Lower lobe of right lung (tissue), 2 donors: ENCODE data around the gene ATPAF2. TPM values are rescaled to one million over a fixed set of nuclear protein-coding genes. Genes with fewer than 3 reads are reported as not detected.
A peak's percentile ranks its signal among the peaks of the same experiment; 100 is the strongest.

Experiments used
- ATAC-seq, 2 donors: fragments of 200-7000 bp; cut with Tn5 transposase; one replicate each; pipeline ENCODE4 v1.9.1; 2020 to 2022; ENCODE audit warnings: mild to moderate bottlenecking in 2 of 2, moderate library complexity in 2 of 2
- DNase-seq: peaks from one replicate; pipeline ENCODE4 v3.0.0-alpha.2; 2020
- H3K27ac ChIP-seq: fragments of 200-600 bp; one replicate; pipeline ENCODE4 v1.8.0; 2022
- H3K27me3 ChIP-seq: fragments of 200-600 bp; one replicate; pipeline ENCODE4 v1.8.0; 2022; ENCODE audit warnings: low read depth
- H3K36me3 ChIP-seq: fragments of 200-600 bp; one replicate; pipeline ENCODE4 v1.8.0; 2022; ENCODE audit warnings: mild to moderate bottlenecking
- H3K4me1 ChIP-seq: fragments of 200-600 bp; one replicate; pipeline ENCODE4 v1.8.0; 2022
- H3K4me3 ChIP-seq: fragments of 200-600 bp; one replicate; pipeline ENCODE4 v1.8.0; 2022; ENCODE audit warnings: mild to moderate bottlenecking
- H3K9me3 ChIP-seq: fragments of 200-600 bp; one replicate; pipeline ENCODE4 v1.8.0; 2022
- intact Hi-C: fragments of 100-400 bp; cut with DNase I; formaldehyde crosslinking; loops from one replicate; pipeline ENCODE4 v1.11.0; 2022
- total RNA-seq: library from RNA; stranded (reverse); fragmentation: NEBNext Ultra II Directional; extraction: Animal tissue kit (Norgen Biotek cat#: 25700); gene quantifications from one replicate; pipeline ENCODE4 v1.2.1, GENCODE V29; 2021
- TF ChIP-seq, protein P1 (sequence below): fragments of 200-600 bp; IDR thresholded peaks from one replicate; pipeline ENCODE4 v1.8.0; 2022; ENCODE audit warnings: antibody characterized with exemption, mild to moderate bottlenecking
- donor health status: DM: no; HTN: yes; CAD: no; lungs with severe emphysema.

Gene ATPAF2
- total RNA-seq, 1 donor from 2014 or later, result 22.9 TPM

GRCh38 chr17:18025945-18026776, 12.8 kb downstream of the ATPAF2 start:
- TF ChIP-seq, protein P1, sequence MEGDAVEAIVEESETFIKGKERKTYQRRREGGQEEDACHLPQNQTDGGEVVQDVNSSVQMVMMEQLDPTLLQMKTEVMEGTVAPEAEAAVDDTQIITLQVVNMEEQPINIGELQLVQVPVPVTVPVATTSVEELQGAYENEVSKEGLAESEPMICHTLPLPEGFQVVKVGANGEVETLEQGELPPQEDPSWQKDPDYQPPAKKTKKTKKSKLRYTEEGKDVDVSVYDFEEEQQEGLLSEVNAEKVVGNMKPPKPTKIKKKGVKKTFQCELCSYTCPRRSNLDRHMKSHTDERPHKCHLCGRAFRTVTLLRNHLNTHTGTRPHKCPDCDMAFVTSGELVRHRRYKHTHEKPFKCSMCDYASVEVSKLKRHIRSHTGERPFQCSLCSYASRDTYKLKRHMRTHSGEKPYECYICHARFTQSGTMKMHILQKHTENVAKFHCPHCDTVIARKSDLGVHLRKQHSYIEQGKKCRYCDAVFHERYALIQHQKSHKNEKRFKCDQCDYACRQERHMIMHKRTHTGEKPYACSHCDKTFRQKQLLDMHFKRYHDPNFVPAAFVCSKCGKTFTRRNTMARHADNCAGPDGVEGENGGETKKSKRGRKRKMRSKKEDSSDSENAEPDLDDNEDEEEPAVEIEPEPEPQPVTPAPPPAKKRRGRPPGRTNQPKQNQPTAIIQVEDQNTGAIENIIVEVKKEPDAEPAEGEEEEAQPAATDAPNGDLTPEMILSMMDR, result no peak
- Histone ChIP-seq H3K4me1 (peaks cover 6% of the 10 kb centered on the region), H3K4me3 (no peak overlapping the region), H3K27ac (no peak overlapping the region), H3K9me3 (no peaks in the 10 kb centered on the region), H3K36me3 (peaks cover 35% of the 10 kb centered on the region), H3K27me3 (no peaks in the 10 kb centered on the region)
- ATAC-seq, result peak; percentile 42 to 61
- intact Hi-C loops, result no loop called here
- no peak for DNase-seq

- peaks cover 43% of the 10 kb centered on the region for H3K36me3 ChIP-seq
- no peaks in the 10 kb centered on the region for H3K27me3 ChIP-seq
- intact Hi-C loops, result no loop called here
- H3K4me1 ChIP-seq, result peaks cover 6% of the 10 kb centered on the region
- DNase-seq (no peak), ATAC-seq (peak in 1 of 2 donors; percentile 33)
- H3K4me3 ChIP-seq, result no peak overlapping the region
- H3K27ac ChIP-seq, result no peak overlapping the region
- H3K9me3 ChIP-seq, result no peaks in the 10 kb centered on the region
- TF ChIP-seq, protein P1, result no peak
These were observed 13.6 kb downstream of the ATPAF2 start for GRCh38 chr17:18025241-18025944.

DNA sequence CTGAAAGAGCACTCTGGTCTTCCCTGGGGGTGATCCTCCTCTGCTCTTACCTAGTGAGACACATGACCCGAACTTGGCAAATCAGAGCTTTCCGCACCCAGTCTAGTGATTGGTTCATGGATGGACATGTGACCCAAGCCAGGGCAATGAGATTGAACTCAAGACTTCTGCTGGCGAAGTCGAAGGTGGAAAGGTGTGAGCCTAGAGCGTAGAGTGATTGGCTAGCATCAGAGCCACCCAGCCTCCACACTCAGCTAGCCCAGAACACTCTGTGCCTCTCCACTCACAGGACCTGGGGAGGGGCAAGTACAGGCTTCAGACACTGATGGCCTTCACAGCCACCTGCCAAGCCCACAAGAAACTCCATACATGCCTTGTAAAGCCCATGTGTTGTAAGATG, 17.6 kb downstream of the ATPAF2 start:
- no peaks in the 10 kb centered on the region for H3K9me3 ChIP-seq
- H3K27me3 ChIP-seq, result no peaks in the 10 kb centered on the region
- intact Hi-C loops, result no loop called here
- H3K36me3 ChIP-seq, result peaks cover 50% of the 10 kb centered on the region
- DNase-seq (no peak), ATAC-seq (no peak)
- peaks cover 3% of the 10 kb centered on the region for H3K4me1 ChIP-seq
- H3K4me3 ChIP-seq, result no peak overlapping the region
- H3K27ac ChIP-seq, result no peak overlapping the region
- TF ChIP-seq, protein P1, result no peak

DNA sequence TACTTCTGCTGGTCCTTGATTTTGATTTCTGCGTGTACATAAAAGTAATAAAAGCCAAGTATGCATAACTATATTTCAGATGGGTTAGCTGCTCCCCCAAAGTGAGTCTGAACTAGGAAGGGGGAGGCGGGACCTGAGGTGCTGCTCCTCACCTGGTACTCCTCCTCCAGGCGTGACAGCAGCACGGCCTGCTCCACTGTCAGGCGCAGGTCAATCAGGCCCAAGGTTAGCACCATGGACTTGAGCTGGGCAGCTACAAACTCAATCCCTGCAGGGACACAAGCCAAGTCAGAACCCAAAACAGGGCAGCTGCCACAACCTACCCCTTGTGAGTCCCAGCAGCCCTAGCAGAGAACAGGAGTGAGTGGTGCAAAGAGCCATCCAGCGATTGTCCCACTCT, 18.0 kb downstream of the ATPAF2 start:
- Histone ChIP-seq H3K9me3 (no peaks in the 10 kb centered on the region), H3K27ac (no peak overlapping the region), H3K27me3 (no peaks in the 10 kb centered on the region), H3K36me3 (peaks cover 49% of the 10 kb centered on the region), H3K4me3 (no peak overlapping the region), H3K4me1 (no peaks in the 10 kb centered on the region)
- DNase-seq (no peak), ATAC-seq (no peak)
- TF ChIP-seq, protein P1, result no peak
- intact Hi-C loops, result no loop called here

- intact Hi-C loops, result no loop called here
- Histone ChIP-seq H3K4me1 (no peaks in the 10 kb centered on the region), H3K27ac (no peak overlapping the region), H3K36me3 (peaks cover 57% of the 10 kb centered on the region), H3K4me3 (no peak overlapping the region), H3K9me3 (no peaks in the 10 kb centered on the region), H3K27me3 (no peaks in the 10 kb centered on the region)
- ATAC-seq, result no peak
- TF ChIP-seq, protein P1, result no peak
- DNase-seq, result no peak
These were observed 19.2 kb downstream of the ATPAF2 start for GRCh38 chr17:18019838-18020154.
